NCI-H187 treated with DMSO at 0.1 percent for 48 hours (cell line): ENCODE results near the gene FOXJ2.
"Not testable (repeated sequence)": the region's sequence is repeated elsewhere in the genome, so short reads cannot be mapped to it uniquely, and the experiment has no call there.

ENCODE experiments used
- DNase-seq: peaks from one replicate; lab custom pipeline; 2025; lab: John Stamatoyannopoulos, UW

The FOXJ2 gene

DNA sequence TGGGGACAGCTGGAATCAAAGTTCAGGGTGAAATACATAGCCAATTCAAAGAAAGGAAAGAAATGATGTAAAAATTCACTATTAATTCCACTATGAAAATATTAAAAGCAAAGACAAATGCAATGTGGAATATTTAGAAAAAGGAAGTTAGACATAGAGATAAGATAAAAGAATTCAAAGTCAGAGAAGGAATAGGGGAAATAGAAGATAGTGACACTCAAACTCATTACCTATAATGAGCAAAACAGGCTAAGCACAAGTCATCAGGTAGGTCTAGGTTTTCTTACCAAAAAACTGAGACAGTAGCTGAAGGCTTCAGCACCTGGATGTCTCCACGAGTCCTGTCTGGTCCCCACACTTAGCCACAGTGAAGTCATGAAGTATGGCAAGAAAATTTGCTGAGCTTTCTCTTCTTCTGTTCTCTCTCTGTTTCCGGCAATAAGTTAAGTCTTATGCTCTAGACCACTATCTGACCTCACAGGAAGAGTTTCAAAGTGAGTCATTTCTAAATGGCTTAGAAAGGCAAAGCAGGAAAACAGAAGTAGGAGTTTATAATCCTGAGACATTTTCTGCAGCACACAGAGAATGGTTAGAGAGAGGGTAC is 33.6 kb downstream of the FOXJ2 start, which contains the start of gene C3AR1:
TSS of gene C3AR1 (minus strand) at position 369 of the 604 bp plus-strand sequence. CDS start 6,174 bp downstream, outside the sequence.
- DNase-seq = no peak

DNA sequence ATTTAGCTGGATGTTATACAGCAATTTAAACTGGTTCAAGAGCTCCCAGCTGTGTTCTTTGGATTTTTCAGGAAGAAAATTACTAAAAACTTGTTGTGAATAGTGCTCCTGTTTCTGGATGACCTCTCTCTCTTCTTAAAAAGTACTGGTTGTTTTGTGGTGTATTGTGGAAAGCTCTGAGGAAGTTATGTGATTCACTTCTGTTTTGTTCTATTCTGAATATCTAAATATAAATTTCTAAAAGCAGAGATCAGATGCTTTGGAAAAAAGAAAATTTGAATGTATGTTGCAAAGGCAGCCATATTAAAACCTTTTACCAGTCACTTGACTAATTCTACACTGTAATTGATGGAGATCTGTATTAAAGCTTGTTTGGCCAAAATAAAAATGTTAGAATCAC is 37.1 kb downstream of the FOXJ2 start:
- DNase-seq = no peak

DNA sequence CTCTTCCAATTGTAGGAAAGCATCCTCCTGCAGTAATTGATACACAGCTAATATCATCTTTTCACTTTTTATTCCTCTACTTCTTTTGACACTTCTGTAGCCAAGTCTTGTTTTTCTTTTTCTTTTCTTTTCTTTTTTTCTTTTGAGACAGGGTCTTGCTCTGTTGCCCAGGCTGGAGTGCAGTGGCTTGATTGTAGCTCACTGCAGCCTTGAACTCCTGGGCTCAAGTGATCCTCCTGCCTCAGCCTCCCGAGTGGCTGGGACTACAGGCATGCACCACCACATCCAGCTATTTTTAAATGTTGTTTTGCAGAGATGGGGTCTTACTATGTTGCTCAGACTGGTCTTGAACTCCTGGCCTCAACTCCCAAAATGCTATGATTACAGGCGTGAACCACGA is 39.3 kb downstream of the FOXJ2 start:
- not testable (repeated sequence) for DNase-seq

DNA sequence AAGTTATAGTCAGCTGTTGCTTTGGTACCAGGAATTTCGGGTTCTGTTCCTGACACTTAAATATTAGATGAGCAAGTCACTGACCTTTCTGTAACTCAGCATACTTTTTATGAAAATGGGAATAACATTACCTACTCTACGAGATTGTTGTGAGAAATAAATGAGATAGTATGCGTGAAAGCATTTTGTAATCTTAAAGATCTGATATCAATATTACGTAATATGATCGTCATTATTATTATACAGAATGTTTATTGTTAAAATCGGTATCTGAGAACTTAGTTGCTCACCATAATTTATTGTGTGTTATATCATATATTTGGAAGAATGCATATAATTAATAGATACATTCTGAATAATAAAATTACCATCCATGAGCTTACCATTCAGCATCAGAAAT is 43.4 kb downstream of the FOXJ2 start:
- DNase-seq = no peak

DNA sequence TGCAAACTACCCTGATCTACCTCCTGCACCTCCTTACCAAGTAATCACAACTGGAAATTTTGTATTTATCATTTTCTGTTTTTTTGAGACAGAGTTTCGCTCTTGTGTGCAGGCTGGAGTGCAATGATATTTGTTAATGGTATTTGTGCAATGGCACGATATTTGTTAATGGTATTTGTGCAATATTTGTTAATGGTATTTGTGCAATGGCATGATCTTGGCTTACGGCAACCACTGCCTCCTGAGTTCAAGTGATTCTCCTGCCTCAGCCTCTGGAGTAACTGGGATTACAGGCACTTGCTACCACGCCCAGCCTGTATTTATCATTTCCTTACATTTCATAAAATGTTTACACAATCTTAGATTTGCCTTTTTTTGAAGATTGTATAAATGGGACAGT is 43.9 kb downstream of the FOXJ2 start:
- DNase-seq = no peak

DNA sequence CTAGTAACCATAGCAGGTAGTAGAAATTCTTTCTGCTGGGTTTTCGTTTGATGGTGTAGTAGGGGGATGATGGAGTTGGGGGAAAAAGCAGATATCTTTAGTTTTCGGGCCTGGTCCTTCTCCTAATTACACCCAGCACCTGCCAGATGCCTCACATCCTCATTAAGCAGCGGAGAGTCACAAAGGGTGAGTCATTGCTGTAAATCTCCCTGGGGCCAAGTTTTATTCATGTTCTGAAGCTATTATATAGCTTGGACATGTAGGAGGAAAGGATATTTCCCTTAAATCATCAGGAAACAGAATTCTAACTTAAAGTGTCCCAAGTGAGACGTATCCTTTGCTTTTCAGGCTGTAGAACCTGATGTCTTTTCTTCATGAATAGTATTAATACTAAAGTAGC is 44.7 kb downstream of the FOXJ2 start:
- DNase-seq = no peak

DNA sequence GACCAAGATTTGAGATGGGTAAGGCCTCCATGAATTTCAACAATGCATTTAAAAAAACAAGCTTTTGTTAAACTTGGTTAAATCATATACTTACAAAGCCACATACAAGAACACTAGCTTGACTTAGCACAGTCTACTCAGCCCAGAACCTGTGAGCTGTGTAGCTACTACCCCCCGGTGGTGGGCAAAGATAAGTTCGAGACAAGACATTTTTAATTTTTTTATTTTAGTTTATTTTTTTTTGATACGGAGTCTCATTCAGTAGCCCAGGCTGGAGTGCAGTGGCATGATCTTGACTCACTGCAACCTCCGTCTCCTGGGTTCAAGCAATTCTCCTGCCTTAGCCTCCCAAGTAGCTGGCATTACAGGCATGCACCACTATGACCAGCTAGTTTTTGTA is 45.9 kb downstream of the FOXJ2 start:
- no peak for DNase-seq

DNA sequence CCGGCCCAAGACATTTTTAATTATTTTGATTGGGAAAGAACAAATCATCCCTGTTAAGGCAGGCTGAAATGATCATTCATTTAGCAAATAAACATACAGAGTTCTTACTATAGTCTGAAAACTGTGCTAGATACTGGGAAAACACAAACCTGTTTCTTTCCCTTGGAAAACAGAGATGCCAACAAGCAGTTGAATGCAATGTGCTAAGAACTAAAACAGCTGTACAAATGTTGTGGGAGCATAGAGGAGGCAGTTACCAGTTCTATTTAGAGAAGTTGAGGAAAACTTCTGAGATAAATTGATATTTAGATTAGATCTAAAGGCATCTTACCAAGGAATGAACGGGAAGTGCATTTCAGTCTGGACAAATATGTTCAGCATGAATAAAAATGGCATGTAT is 46.4 kb downstream of the FOXJ2 start:
- DNase-seq = no peak

DNA sequence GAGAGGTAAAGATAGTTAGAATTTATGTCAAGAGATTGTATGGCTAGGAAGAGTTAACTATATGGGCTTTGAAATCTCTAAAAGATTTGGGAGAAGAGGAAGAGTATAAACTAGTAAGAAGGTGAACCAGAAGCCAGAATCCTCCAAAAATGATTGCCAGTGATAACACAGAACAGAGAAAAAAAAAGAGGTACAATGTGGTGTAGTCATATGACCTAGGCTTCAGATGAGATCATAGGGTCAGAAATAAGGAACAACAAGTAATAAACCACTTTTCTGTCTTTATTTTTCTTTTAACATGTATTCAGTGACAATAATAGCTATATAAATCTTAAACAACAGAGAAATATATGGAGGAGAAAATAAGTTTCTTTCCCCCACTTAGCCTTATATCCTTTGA is 47.6 kb downstream of the FOXJ2 start:
- DNase-seq = no peak

DNA sequence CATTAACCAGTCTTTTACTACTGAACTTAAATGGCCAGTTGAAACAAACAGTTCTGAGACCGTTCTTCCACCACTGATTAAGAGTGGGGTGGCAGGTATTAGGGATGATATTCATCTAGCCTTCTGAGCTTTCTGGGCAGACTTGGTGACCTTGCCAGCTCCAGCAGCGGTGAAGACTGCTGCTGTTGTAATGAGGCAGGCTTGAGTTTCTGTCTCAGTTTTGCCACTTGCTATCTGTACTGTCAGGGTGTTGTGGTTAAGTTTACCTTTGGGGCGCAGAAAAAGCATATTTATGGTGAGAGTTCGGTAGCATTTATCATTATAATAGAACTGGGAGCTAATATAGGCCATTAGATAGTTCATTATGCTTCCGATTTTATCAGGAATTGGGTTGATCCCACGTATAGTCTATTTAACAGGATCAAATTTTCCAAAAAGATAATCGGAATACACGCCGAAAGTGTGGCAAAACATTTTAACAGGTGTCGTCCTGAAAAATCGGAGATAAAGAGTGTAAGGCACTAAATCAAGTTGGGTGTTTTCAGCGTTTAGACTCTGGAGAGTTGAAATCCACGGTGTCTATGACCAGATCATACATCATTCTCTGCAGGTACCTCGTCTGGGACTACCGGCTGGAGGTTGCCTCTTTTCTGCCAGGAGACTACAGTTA is 48.9 kb downstream of the FOXJ2 start:
- no peak for DNase-seq

DNA sequence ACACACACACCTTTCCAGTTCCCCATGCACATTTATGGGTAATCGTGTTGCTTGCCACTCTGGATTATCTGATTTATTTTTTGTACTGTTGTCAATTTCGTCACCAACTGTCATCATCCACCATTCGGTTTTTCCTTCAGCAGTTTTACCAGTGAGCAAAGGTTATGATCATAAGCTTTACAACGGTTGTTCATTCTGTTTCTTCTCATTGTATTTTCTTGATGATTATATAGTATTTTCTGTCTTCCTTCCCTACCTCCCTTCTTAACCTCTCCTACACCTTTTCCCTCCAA is 50.2 kb downstream of the FOXJ2 start:
- DNase-seq = no peak

DNA sequence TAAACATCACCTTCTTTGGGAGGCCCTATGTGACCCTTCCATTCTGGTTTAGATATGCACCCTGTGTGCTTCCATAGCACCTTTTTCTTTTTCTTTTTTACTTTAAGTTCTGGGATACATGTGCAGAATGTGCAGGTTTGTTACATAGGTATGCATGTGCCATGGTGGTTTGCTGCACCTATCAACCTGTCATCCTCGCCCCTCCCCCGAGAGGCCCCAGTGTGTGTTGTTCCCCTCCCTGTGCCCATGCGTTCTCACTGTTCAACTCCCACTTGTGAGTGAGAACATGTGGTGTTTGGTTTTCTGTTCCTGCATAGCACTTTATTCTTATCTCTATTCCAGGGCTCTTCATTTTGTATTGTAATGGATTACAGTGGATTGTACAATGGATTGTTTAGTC is 51.8 kb downstream of the FOXJ2 start:
- DNase-seq = not testable (repeated sequence)

DNA sequence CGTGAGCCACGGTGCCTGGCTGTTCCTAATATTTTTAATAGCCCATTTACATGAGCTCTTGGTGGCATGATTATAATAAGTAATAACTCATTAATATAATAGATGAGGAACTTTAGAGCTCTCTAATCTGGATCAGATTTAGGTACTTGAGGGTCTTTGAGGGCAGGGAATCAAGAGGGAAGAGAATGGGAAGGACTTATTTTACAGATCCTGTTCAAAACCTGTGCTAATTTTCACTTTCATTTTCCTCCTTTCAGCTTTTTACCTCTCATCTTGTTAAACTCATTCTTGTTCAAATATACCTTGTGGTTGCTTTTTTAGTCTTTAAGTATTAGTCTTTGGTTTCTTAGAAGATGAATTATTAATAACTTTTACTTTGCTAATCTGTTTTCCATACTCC is 55.1 kb downstream of the FOXJ2 start:
- no peak for DNase-seq

DNA sequence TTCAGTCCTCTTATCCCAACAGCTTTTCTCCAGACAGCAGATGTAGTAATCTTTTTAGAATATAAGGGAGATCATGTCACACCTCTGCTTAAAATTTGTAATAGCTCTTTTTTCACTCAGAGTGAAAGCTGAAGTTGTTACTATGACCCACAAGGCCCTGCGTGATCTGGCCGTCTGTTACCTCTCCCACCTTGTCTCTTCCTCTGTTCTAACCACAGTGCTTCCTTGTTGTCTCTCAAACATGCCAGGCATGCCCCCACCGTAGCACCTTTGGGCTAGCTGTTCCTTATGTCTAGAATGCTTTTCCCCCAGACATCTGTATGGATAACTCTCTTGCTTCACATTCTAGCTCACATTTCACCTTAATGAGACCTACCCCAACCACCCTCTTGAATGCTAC is 56.1 kb downstream of the FOXJ2 start:
- DNase-seq = no peak

DNA sequence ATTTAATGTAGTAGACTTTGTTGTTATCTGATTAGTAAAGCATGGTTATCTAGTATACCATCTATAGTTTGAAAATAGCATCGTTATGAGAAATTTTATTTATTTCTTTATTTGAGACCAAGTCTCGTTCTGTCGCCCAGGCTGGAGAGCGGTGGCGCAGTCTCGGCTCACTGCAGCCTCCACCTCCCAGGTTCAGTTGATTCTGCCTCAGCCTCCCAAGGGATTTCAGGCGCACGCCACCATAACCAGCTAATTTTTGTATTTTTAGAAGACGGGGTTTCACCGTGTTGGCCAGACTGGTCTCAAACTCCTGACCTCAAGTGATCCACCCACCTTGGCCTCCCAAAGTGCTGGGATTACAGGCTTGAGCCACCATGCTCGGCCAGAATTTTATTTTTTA is 56.8 kb downstream of the FOXJ2 start:
- DNase-seq = not testable (repeated sequence)

DNA sequence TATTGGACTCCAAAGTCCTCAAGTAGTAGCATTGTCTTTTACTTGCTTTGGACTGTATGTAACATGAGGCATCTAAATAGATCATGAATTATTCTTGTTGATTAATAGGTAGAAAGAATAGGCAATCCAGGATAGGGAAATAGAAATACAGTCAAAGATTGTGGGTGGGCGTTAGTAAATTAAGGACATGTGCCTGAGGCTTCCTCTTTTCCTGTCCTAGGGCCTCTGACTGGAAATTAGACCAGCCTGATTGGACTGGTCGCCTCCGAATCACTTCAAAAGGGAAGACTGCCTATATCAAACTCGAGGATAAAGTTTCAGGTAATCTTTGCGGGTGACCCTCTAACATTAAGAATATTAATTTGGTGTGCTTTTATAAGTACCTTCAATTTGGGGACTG is 57.2 kb downstream of the FOXJ2 start:
- no peak for DNase-seq

DNA sequence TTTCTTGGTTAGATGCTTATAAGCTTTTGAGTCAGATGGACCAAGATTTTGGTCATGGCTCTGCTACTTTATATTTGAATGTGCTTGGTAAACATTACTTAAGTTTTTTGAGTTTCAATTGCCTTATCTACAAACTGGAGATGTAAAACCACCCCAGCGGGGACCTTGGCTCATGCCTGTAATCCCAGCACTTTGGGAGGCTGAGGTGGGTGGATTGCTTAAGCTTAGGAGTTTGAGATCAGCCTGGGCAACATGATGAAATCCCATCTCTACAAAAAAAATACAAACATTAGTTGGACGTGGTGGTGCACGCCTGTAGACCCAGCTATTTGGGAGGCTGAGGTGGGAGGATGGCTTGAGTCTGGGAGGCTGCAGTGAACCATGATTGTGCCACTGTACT is 60.8 kb downstream of the FOXJ2 start:
- DNase-seq = no peak

DNA sequence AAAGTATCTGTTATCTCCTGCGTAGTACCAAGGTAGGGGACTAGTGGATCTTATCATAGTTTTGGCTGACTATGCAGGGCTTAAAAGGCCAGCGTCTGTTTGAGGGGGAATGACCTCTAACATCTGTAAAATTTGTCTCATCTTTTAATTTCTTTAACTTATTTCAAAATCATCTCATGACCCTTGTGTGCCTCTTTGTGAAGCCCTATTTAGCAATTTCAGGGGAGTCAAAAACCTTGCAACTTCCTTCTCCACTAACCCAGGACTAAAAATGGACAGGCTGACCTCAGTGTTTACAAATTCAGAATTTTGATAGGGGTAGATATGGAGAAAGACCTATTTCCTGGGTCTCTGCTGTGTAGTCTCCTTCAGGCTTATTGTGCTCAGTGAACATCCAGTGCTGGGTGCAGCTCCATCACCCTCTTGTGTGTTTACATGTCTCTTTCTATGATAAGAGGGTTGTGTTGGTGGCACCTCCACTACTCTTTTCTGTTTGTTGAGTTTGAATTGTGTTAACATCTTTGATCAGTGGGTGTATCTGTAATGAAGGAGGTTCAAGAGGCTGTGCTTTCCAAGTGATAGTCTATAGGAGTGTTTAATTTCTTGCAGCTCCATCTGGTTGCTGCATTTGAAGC is 63.9 kb downstream of the FOXJ2 start:
- DNase-seq = no peak

DNA sequence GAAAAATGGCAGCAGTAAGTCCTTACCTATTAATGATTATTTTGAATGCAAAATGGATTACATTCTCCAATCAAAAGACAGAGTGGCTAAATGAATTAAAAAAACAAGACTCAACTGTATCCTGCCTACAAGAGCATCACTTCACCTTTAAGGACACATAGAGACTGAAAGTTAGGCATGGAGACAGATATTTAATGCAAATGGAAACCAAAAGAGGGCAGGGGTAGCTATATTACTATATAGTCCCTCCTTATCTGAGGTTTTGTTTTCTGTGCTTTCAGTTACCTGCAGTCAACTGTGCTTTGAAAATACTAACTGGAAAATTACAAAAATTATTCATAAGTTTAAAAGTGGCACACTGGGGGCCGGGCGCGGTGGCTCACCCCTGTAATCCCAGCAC is 66.7 kb downstream of the FOXJ2 start:
- no peak for DNase-seq
